H1 (cell line): ENCODE measurements around the gene AMIGO2. TPM values are rescaled to one million over a fixed set of nuclear protein-coding genes. Genes with fewer than 3 reads are reported as not detected.

ENCODE experiments used
- CTCF ChIA-PET: fragments of 300-600 bp; sonication (Branson Sonifier 250); formaldehyde crosslinking; loops from one replicate; lab custom pipeline; 2021; ENCODE audit not compliant: partially characterized antibody; lab: Charles Lee
- POLR2A ChIA-PET: fragments of 300-600 bp; sonication (Branson Sonifier 250); formaldehyde crosslinking; loops from one replicate; lab custom pipeline; 2021; ENCODE audit warnings: inconsistent platforms; ENCODE audit not compliant: partially characterized antibody; lab: Charles Lee
- DNase-seq, 2 experiments: peaks; one replicate each; pipeline versions ENCODE4 v3.0.0 to v3.0.0-alpha.2; 2010 to 2022; ENCODE audit warnings: low spot score in 2 of 2, low read depth in 1 of 2, mixed read lengths in 1 of 2
- FAIRE-seq: peaks from 2 replicates; lab custom pipeline; 2011; peaks lifted over from hg19 to GRCh38; lab: Jason Lieb, UNC
- H2AFZ ChIP-seq: 2 replicates; pipeline ENCODE4 v1.8.1; 2012; ENCODE audit warnings: low read length, inconsistent platforms
- H2AK5ac ChIP-seq: 2 replicates; pipeline ENCODE4 v1.6.1; 2013; ENCODE audit warnings: low read depth, low read length
- H2BK120ac ChIP-seq: replicated peaks from 2 replicates; pipeline ENCODE3; 2013; ENCODE audit warnings: low read depth, low read length, inconsistent platforms
- H2BK12ac ChIP-seq: 2 replicates; pipeline ENCODE4 v1.6.1; 2013; ENCODE audit warnings: low read depth, low read length
- H2BK15ac ChIP-seq: 2 replicates; pipeline ENCODE4 v1.6.1; 2013; ENCODE audit warnings: low read length
- H2BK20ac ChIP-seq: 2 replicates; pipeline ENCODE4 v1.6.1; 2013; ENCODE audit warnings: low read length
- H2BK5ac ChIP-seq: 2 replicates; pipeline ENCODE4 v1.6.1; 2013; ENCODE audit warnings: low read depth, low read length
- H3K14ac ChIP-seq: 2 replicates; pipeline ENCODE4 v1.6.1; 2013; ENCODE audit warnings: inconsistent platforms; ENCODE audit not compliant: insufficient read length
- H3K18ac ChIP-seq: 2 replicates; pipeline ENCODE4 v1.6.1; 2013; ENCODE audit warnings: low read length; ENCODE audit errors: extremely low read depth
- H3K23ac ChIP-seq: 2 replicates; pipeline ENCODE4 v1.6.1; 2013; ENCODE audit warnings: inconsistent platforms; ENCODE audit not compliant: insufficient read length
- H3K23me2 ChIP-seq: 2 replicates; pipeline ENCODE4 v1.6.1; 2013; ENCODE audit warnings: low read depth, low read length
- H3K27ac ChIP-seq: 2 replicates; pipeline ENCODE4 v1.6.1; 2011; ENCODE audit warnings: low read depth, low read length, inconsistent platforms
- H3K27me3 ChIP-seq, 4 experiments: replicated peaks in 1 of 4; 1 replicate in 1 of 4; 2 replicates in 3 of 4; pipeline versions ENCODE4 v1.6.1 to v1.8.1; 2011 to 2013; ENCODE audit warnings: low read length in 3 of 4, mild to moderate bottlenecking in 3 of 4, inconsistent platforms in 2 of 4, mixed read lengths in 2 of 4, moderate library complexity in 1 of 4; ENCODE audit not compliant: control insufficient read depth in 3 of 4, insufficient read depth in 3 of 4; ENCODE audit errors: extremely low read depth in 1 of 4
- H3K36me3 ChIP-seq, 4 experiments: 2 replicates each; pipeline versions ENCODE4 v1.6.1 to v1.8.1; 2011 to 2013; ENCODE audit warnings: mild to moderate bottlenecking in 4 of 4, low read length in 3 of 4, moderate library complexity in 2 of 4, control low read depth in 1 of 4, inconsistent platforms in 1 of 4; ENCODE audit not compliant: insufficient read depth in 4 of 4, control insufficient read depth in 2 of 4
- H3K4ac ChIP-seq: replicated peaks from 2 replicates; pipeline ENCODE3; 2013; ENCODE audit warnings: low read length, low read depth, mixed read lengths, inconsistent platforms; ENCODE audit not compliant: insufficient read length
- H3K4me1 ChIP-seq, 4 experiments: replicated peaks in 1 of 4; 1 replicate in 1 of 4; 2 replicates in 3 of 4; pipeline versions ENCODE4 v1.6.1 to v1.8.1; 2011 to 2013; ENCODE audit warnings: low read length in 3 of 4, inconsistent platforms in 2 of 4, mixed read lengths in 1 of 4; ENCODE audit not compliant: insufficient read depth in 4 of 4, control insufficient read depth in 3 of 4
- H3K4me2 ChIP-seq, 2 experiments: 2 replicates each; pipeline versions ENCODE4 v1.6.1 to v1.8.1; 2011 to 2013; ENCODE audit warnings: low read depth in 2 of 2, low read length in 2 of 2, control low read depth in 1 of 2, inconsistent platforms in 1 of 2, mild to moderate bottlenecking in 1 of 2; ENCODE audit not compliant: insufficient read depth in 1 of 2
- H3K4me3 ChIP-seq, 4 experiments: fragments of 200-600, 300-600 bp in 1 of 4; sonication (generic), shearing (Covaris generic), sonication (Bioruptor Twin) in 1 of 4; 2 replicates each; pipeline versions ENCODE4 v1.5.1 to v1.8.1; 2011 to 2016; ENCODE audit warnings: low read length in 4 of 4, low read depth in 3 of 4, control low read depth in 2 of 4, inconsistent platforms in 2 of 4, mild to moderate bottlenecking in 2 of 4, mixed read lengths in 1 of 4, moderate library complexity in 1 of 4; ENCODE audit not compliant: insufficient read depth in 2 of 4; ENCODE audit errors: extremely low read depth in 1 of 4
- H3K56ac ChIP-seq: replicated peaks from 2 replicates; pipeline ENCODE3; 2013; ENCODE audit warnings: low read depth, mild to moderate bottlenecking, mixed read lengths, low read length, inconsistent platforms; ENCODE audit not compliant: insufficient read length
- H3K79me1 ChIP-seq: 2 replicates; pipeline ENCODE4 v1.6.1; 2013; ENCODE audit warnings: low read depth, low read length, control low read depth
- H3K79me2 ChIP-seq, 2 experiments: 2 replicates each; pipeline versions ENCODE4 v1.6.1 to v1.8.1; 2012 to 2013; ENCODE audit warnings: low read length in 2 of 2, mild to moderate bottlenecking in 2 of 2, inconsistent platforms in 1 of 2; ENCODE audit not compliant: insufficient read depth in 2 of 2, control insufficient read depth in 1 of 2
- H3K9ac ChIP-seq, 4 experiments: replicated peaks in 1 of 4; 1 replicate in 1 of 4; 2 replicates in 3 of 4; pipeline versions ENCODE4 v1.6.1 to v1.8.1; 2011 to 2013; ENCODE audit warnings: low read depth in 3 of 4, low read length in 3 of 4, control low read depth in 2 of 4, mild to moderate bottlenecking in 2 of 4, moderate library complexity in 2 of 4, inconsistent platforms in 1 of 4; ENCODE audit errors: extremely low read depth in 1 of 4
- H3K9me3 ChIP-seq, 2 experiments: 2 replicates each; pipeline versions ENCODE4 v1.6.1 to v1.8.1; 2012 to 2013; ENCODE audit warnings: mild to moderate bottlenecking in 2 of 2, moderate library complexity in 2 of 2, control low read depth in 1 of 2, inconsistent platforms in 1 of 2, low read depth in 1 of 2, low read length in 1 of 2, mixed read lengths in 1 of 2; ENCODE audit not compliant: insufficient read depth in 2 of 2
- H4K20me1 ChIP-seq, 2 experiments: replicated peaks in 1 of 2; 2 replicates each; pipeline versions ENCODE3 to v1.8.1; 2011 to 2013; ENCODE audit warnings: inconsistent platforms in 2 of 2, low read length in 2 of 2, mild to moderate bottlenecking in 1 of 2; ENCODE audit not compliant: insufficient read depth in 2 of 2, control insufficient read depth in 1 of 2
- H4K5ac ChIP-seq: 2 replicates; pipeline ENCODE4 v1.6.1; 2013; ENCODE audit warnings: low read length, low read depth, mixed read lengths, inconsistent platforms; ENCODE audit not compliant: insufficient read length
- H4K8ac ChIP-seq: 2 replicates; pipeline ENCODE4 v1.8.0; 2013; ENCODE audit warnings: mild to moderate bottlenecking, moderate library complexity, low read length, inconsistent platforms; ENCODE audit not compliant: insufficient read depth; ENCODE audit errors: extremely low read depth
- H4K91ac ChIP-seq: replicated peaks from 2 replicates; pipeline ENCODE3; 2013; ENCODE audit warnings: low read length, mixed read lengths, inconsistent platforms; ENCODE audit not compliant: insufficient read length
- CBX8 ChIP-seq: fragments of 300-800, 300-1000 bp; sonication (generic); IDR thresholded peaks from 2 replicates; pipeline ENCODE4 v1.7.1; 2016; ENCODE audit warnings: low read depth, low read length, borderline replicate concordance
- CTBP2 ChIP-seq: IDR thresholded peaks from 2 replicates; pipeline ENCODE4 v1.7.0; 2011; ENCODE audit warnings: borderline replicate concordance, mild to moderate bottlenecking, moderate library complexity, mixed read lengths, low read length; ENCODE audit not compliant: insufficient read depth, insufficient read length
- E2F6 ChIP-seq: IDR thresholded peaks from 2 replicates; pipeline ENCODE4 v1.6.1; 2012; ENCODE audit warnings: inconsistent platforms
- EP300 ChIP-seq, 2 experiments: IDR thresholded peaks; 1 replicate in 1 of 2; 2 replicates in 1 of 2; pipeline ENCODE4 v1.6.1; 2011 to 2012; ENCODE audit warnings: low read depth in 2 of 2, low read length in 2 of 2, mild to moderate bottlenecking in 2 of 2, borderline replicate concordance in 1 of 2, inconsistent platforms in 1 of 2, moderate library complexity in 1 of 2
- JUND ChIP-seq: IDR thresholded peaks from 2 replicates; pipeline ENCODE4 v1.6.1; 2011; ENCODE audit warnings: mild to moderate bottlenecking, improper control_type of control experiment, low read length
- KDM4A ChIP-seq: IDR thresholded peaks from one replicate; pipeline ENCODE4 v1.7.1; 2012; ENCODE audit warnings: low read depth, mild to moderate bottlenecking, moderate library complexity, low read length, inconsistent platforms; ENCODE audit not compliant: severe bottlenecking
- NANOG ChIP-seq: IDR thresholded peaks from 2 replicates; pipeline ENCODE4 v1.6.1; 2011; ENCODE audit warnings: low read length, low read depth, mild to moderate bottlenecking, inconsistent platforms; ENCODE audit not compliant: insufficient read depth, poor library complexity, severe bottlenecking
- POU5F1 ChIP-seq: IDR thresholded peaks from 2 replicates; pipeline ENCODE4 v1.6.1; 2011; ENCODE audit warnings: low read depth, mild to moderate bottlenecking, low read length, moderate library complexity
- RNF2 ChIP-seq: fragments of 200-900, 300-1000 bp; sonication (generic); IDR thresholded peaks from 2 replicates; pipeline ENCODE4 v1.7.1; 2016; ENCODE audit warnings: borderline replicate concordance, low read depth, mild to moderate bottlenecking, antibody characterized with exemption, low read length; ENCODE audit not compliant: poor library complexity, severe bottlenecking; ENCODE audit errors: missing control alignments
- RXRA ChIP-seq: IDR thresholded peaks from 2 replicates; pipeline ENCODE4 v1.6.1; 2011; ENCODE audit warnings: low read depth, mild to moderate bottlenecking, low read length, moderate library complexity; ENCODE audit not compliant: insufficient read depth
- SAP30 ChIP-seq: fragments of 300-600 bp; sonication (generic); IDR thresholded peaks from 2 replicates; pipeline ENCODE4 v1.7.1; 2012; ENCODE audit warnings: low read length, moderate library complexity, mild to moderate bottlenecking, inconsistent platforms; ENCODE audit not compliant: insufficient read depth, insufficient replicate concordance
- TAF7 ChIP-seq: optimal IDR thresholded peaks from 2 replicates; pipeline ENCODE3; 2011; ENCODE audit warnings: low read depth, mild to moderate bottlenecking, inconsistent platforms, low read length, moderate library complexity, borderline replicate concordance
- WGBS, 2 experiments: shearing (Covaris generic) in 1 of 2; methylation state at CpG; one replicate each; pipeline versions ENCODE4 v1.1.6 to v1.1.7; 2013 to 2015; ENCODE audit warnings: low lambda C conversion rate in 2 of 2, mixed read lengths in 2 of 2, inconsistent platforms in 1 of 2, low coverage in 1 of 2, missing lambda C conversion rate in 1 of 2; ENCODE audit not compliant: insufficient replicate concordance in 2 of 2, insufficient coverage in 1 of 2, insufficient read length in 1 of 2; ENCODE audit errors: extremely low coverage in 1 of 2, missing lambda C conversion rate in 1 of 2; 5-methylcytosine and 5-hydroxymethylcytosine counted together
- polyA plus RNA-seq, 7 experiments: library from polyadenylated mRNA; depleted of rRNA in 3 of 7; stranded (reverse) in 5 of 7; unstranded in 2 of 7; fragments of >200 nt in 5 of 7; fragments of 200-250 nt in 2 of 7; gene quantifications; 1 replicate in 5 of 7; 2 replicates in 1 of 7; 4 replicates in 1 of 7; pipeline versions ENCODE4 v1.2.1 to v1.2.3, GENCODE V29; 2011 to 2013; ENCODE audit warnings: missing spikeins in 2 of 7, mixed read lengths in 2 of 7
- total RNA-seq: library from RNA; stranded (reverse); fragmentation: NEBNext Ultra II Directional; extraction: Animal tissue kit (Norgen Biotek cat#: 25700); gene quantifications from 2 replicates; pipeline ENCODE4 v1.2.1, GENCODE V29; 2021

Gene AMIGO2
- total and polyA plus RNA-seq, 2 of the 8 experiments (the other 6 are each of a cell fraction or from before 2014, with no cell fraction given) = 1.7 to 3.3 TPM

- ChIA-PET POLR2A (no interaction called here), CTCF (interaction anchor here (0.6 to 1.8 kb wide), 4 partner anchors 34 to 675 kb away, joined by 3 to 5 read pairs (median 4); no protein-coding TSS in a partner anchor)
- no peaks in the 10 kb centered on the region for H3K27me3 ChIP-seq
- FAIRE-seq (no peak), DNase-seq (no peak)
- no peak overlapping the region for H2BK5ac ChIP-seq
- H3K4me1 ChIP-seq = peaks cover 0 to 14% (median 7%) of the 10 kb centered on the region in 4 experiments; a peak in 5 of 7 replicates
- no peak overlapping the region for H4K5ac ChIP-seq
- H3K9ac ChIP-seq = no peak overlapping the region
- no peak overlapping the region for H2BK15ac ChIP-seq
- H2AFZ ChIP-seq = no peak overlapping the region
- no peaks in the 10 kb centered on the region; the same call in 1 of the 2 replicates for H3K23me2 ChIP-seq
- H3K4ac ChIP-seq = no peak overlapping the region
- H3K23ac ChIP-seq = no peak overlapping the region
- H3K36me3 ChIP-seq = no peaks in the 10 kb centered on the region
- H4K8ac ChIP-seq = no peak overlapping the region
- H3K79me2 ChIP-seq = no peaks in the 10 kb centered on the region
- no peak overlapping the region for H2BK20ac ChIP-seq
- no peak overlapping the region for H4K91ac ChIP-seq
- no peak overlapping the region for H2BK12ac ChIP-seq
- H2AK5ac ChIP-seq = no peak overlapping the region
- no peak overlapping the region for H3K4me3 ChIP-seq
- peak overlapping the region; percentile 71 for H3K56ac ChIP-seq
- no peak overlapping the region for H3K27ac ChIP-seq
- H2BK120ac ChIP-seq = no peak overlapping the region
- H3K9me3 ChIP-seq = no peaks in the 10 kb centered on the region
- H4K20me1 ChIP-seq = no peaks in the 10 kb centered on the region
- H3K14ac ChIP-seq = no peak overlapping the region
- H3K4me2 ChIP-seq = no peak overlapping the region
- H3K79me1 ChIP-seq = no peaks in the 10 kb centered on the region
- WGBS, 2 experiments = 95% methylated on average over 1 of the region's 1 CpG; no CpG with 5 or more reads in 1 of the 2 experiments
- no peak overlapping the region for H3K18ac ChIP-seq
- no peak for TF ChIP-seq KDM4A
- no peak for TF ChIP-seq E2F6
- TF ChIP-seq JUND = no peak
- no peak for TF ChIP-seq POU5F1
- TF ChIP-seq CBX8 = no peak
- no peak for TF ChIP-seq CTBP2
- TF ChIP-seq TAF7 = no peak
- TF ChIP-seq SAP30 = no peak
- no peak for TF ChIP-seq RXRA
- TF ChIP-seq RNF2 = no peak
- no peak for TF ChIP-seq NANOG
- no peak for TF ChIP-seq EP300 (IDR thresholded peaks at IDR 0.05; ENCODE audit: borderline replicate concordance in 1 of 2, low read depth in 2 of 2, low read length in 2 of 2)
Measured at GRCh38 chr12:47067176-47067575, 12.6 kb downstream of the AMIGO2 start.
